Left lung (tissue), 10 donors: ENCODE data around the gene SLITRK1. TPM values are rescaled to one million over a fixed set of nuclear protein-coding genes. Genes with fewer than 3 reads are reported as not detected.

Experiments used
- ATAC-seq: fragments of 200-7000 bp; cut with Tn5 transposase; one replicate; pipeline ENCODE4 v1.9.1; 2020; ENCODE audit warnings: moderate library complexity
- DNase-seq, 4 donors: peaks; one replicate each; pipeline ENCODE4 v3.0.0-alpha.2; 2013 to 2020
- H3K27ac ChIP-seq, 2 donors: fragments of 200-600 bp; sonication (generic) in 1 of 2; one replicate each; pipeline versions ENCODE4 v1.5.0 to v1.8.0; 2020 to 2021
- H3K27me3 ChIP-seq, 2 donors: fragments of 200-600 bp; sonication (generic) in 1 of 2; one replicate each; pipeline versions ENCODE4 v1.5.0 to v1.8.0; 2020 to 2021
- H3K36me3 ChIP-seq, 2 donors: fragments of 200-600 bp; sonication (generic) in 1 of 2; one replicate each; pipeline versions ENCODE4 v1.5.0 to v1.8.0; 2020 to 2021
- H3K4me1 ChIP-seq, 2 donors: fragments of 200-600 bp; one replicate each; pipeline ENCODE4 v1.8.0; 2021
- H3K4me3 ChIP-seq, 2 donors: fragments of 200-600 bp; sonication (generic) in 1 of 2; one replicate each; pipeline versions ENCODE4 v1.5.0 to v1.8.0; 2020 to 2021; ENCODE audit warnings: mild to moderate bottlenecking in 1 of 2
- H3K9me3 ChIP-seq, 2 donors: fragments of 200-600 bp; sonication (generic) in 1 of 2; one replicate each; pipeline versions ENCODE4 v1.5.0 to v1.8.0; 2020 to 2021
- CTCF ChIP-seq, 2 donors: fragments of 200-600 bp; sonication (generic) in 1 of 2; IDR thresholded peaks; one replicate each; pipeline versions ENCODE4 v1.5.0 to v1.8.0; 2021; ENCODE audit warnings: antibody characterized with exemption in 2 of 2
- intact Hi-C, 2 donors: fragments of 100-400 bp; cut with DNase I; formaldehyde crosslinking; loops; one replicate each; pipeline versions ENCODE4 v1.11.2 to v1.14.2; 2022
- polyA plus RNA-seq, 6 donors: library from polyadenylated mRNA; unstranded; fragments of 120-200 nt; gene quantifications; one replicate each; pipeline ENCODE4 v1.2.1, GENCODE V29; 2013; ENCODE audit not compliant: insufficient read length in 6 of 6
- total RNA-seq, 2 donors: library from RNA; stranded (reverse); fragmentation: NEBNext Ultra II Directional; extraction: Animal tissue kit (Norgen Biotek cat#: 25700); gene quantifications; one replicate each; pipeline ENCODE4 v1.2.1, GENCODE V29; 2021
- donor health status: DM: no; HTN: yes; CAD: no.
- donor health status: DM: no; HTN: no; CAD: no.

SLITRK1 gene
- total and polyA plus RNA-seq, 8 donors, result 0.03 to 0.06 (median 0.05) TPM; not detected in 4

GRCh38 chr13:83879431-83880171 lies 2.7 kb downstream of the SLITRK1 start:
- H3K27ac ChIP-seq, result no peak overlapping the region
- intact Hi-C loops, result no loop called here
- H3K27me3 ChIP-seq, result peaks cover 36 to 69% of the 10 kb centered on the region in 2 donors
- no peaks in the 10 kb centered on the region for H3K36me3 ChIP-seq
- H3K4me3 ChIP-seq, result no peak overlapping the region
- no peak for TF ChIP-seq CTCF (IDR thresholded peaks at IDR 0.05)
- DNase-seq, result no peak
- H3K4me1 ChIP-seq, result no peaks in the 10 kb centered on the region
- no peak for ATAC-seq
- H3K9me3 ChIP-seq, result no peaks in the 10 kb centered on the region

- H3K27me3 ChIP-seq, result peaks cover 36 to 62% of the 10 kb centered on the region in 2 donors
- intact Hi-C loops, result no loop called here
- DNase-seq, result peak in 1 of 4 donors; percentile 59
These were observed 3.4 kb downstream of the SLITRK1 start for GRCh38 chr13:83878691-83879430.

GRCh38 chr13:83877651-83878355 lies 4.5 kb downstream of the SLITRK1 start:
- H3K27me3 ChIP-seq, result peaks cover 36 to 51% of the 10 kb centered on the region in 2 donors
- no peak overlapping the region for H3K4me3 ChIP-seq
- no peak overlapping the region for H3K27ac ChIP-seq
- DNase-seq, result no peak
- intact Hi-C loops, result no loop called here
- H3K9me3 ChIP-seq, result no peaks in the 10 kb centered on the region
- TF ChIP-seq CTCF (IDR thresholded peaks at IDR 0.05), result no peak
- no peak for ATAC-seq
- no peaks in the 10 kb centered on the region for H3K36me3 ChIP-seq
- H3K4me1 ChIP-seq, result no peaks in the 10 kb centered on the region

More at GRCh38 chr13:83878691-83879430, 3.4 kb downstream of the SLITRK1 start:
- TF ChIP-seq CTCF (IDR thresholded peaks at IDR 0.05), result no peak
- H3K36me3 ChIP-seq, result no peaks in the 10 kb centered on the region
- no peaks in the 10 kb centered on the region for H3K9me3 ChIP-seq
- ATAC-seq, result no peak
- H3K4me1 ChIP-seq, result no peaks in the 10 kb centered on the region
- no peak overlapping the region for H3K4me3 ChIP-seq
- H3K27ac ChIP-seq, result no peak overlapping the region

GRCh38 chr13:83876546-83876945 lies 5.7 kb downstream of the SLITRK1 start:
- H3K36me3 ChIP-seq, result no peaks in the 10 kb centered on the region
- H3K4me3 ChIP-seq, result no peak overlapping the region
- intact Hi-C loops, result no loop called here
- no peak for ATAC-seq
- H3K4me1 ChIP-seq, result no peaks in the 10 kb centered on the region
- TF ChIP-seq CTCF (IDR thresholded peaks at IDR 0.05), result no peak
- H3K27ac ChIP-seq, result no peak overlapping the region
- peaks cover 25 to 39% of the 10 kb centered on the region in 2 donors for H3K27me3 ChIP-seq
- DNase-seq, result no peak
- H3K9me3 ChIP-seq, result no peaks in the 10 kb centered on the region

GRCh38 chr13:83867708-83868107 lies 14.6 kb downstream of the SLITRK1 start:
- TF ChIP-seq CTCF (IDR thresholded peaks at IDR 0.05), result no peak
- no peak overlapping the region for H3K27ac ChIP-seq
- intact Hi-C loops, result no loop called here

More at GRCh38 chr13:83867708-83868107, 14.6 kb downstream of the SLITRK1 start:
- Histone ChIP-seq H3K4me3 (no peak overlapping the region), H3K27me3 (no peaks in the 10 kb centered on the region), H3K9me3 (peaks cover 0 to 7% of the 10 kb centered on the region in 2 donors), H3K4me1 (no peaks in the 10 kb centered on the region), H3K36me3 (no peaks in the 10 kb centered on the region)
- ATAC-seq (no peak), DNase-seq (no peak)
